ENCODE measurements around the gene CDKL2.

DNA sequence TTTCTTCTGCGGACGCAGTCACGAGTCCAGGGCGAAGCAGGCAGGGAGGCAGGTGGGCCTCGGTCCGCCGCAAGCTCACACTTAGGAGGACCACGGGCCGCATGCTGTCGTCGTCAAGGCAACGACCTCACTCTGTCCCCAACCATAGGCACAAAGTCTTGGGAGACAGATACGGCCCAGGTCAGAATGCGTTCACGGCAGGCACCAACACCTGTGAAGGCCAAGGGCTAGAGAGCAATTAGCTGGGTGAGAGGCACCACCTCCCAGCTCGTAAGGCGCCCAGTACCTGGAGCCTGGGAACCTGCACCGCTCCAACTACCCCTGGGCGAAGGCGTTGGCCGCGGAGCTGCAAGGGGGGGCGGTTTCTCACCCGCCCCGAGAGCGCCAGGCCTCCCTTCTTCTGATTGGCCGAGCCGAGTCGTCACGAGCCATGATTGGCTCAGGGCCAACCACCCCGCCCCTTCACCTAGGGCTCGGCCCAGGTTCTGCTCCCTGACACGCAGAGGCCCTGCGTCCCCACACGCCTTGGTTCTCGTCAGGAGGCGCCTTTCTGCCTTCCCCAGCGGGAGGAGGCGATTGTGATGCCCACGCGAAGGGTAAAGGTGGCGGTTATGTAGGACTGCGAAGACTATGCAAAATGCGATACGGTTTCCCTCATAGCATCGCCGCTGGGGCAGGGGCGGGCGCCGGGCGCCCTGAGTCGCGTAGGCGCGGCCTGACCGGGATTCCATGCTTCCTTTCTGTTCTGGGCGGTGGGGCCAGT, at the start of gene CDKL2:
- TF ChIP-seq RARB (CRISPR knock-in tag; IDR thresholded peaks at IDR 0.05) (no peak), KDM1A (IDR thresholded peaks at IDR 0.05; ENCODE audit: low read depth) (no peak), TP53 (CRISPR knock-in tag; IDR thresholded peaks at IDR 0.05) (no peak), USF2 (IDR thresholded peaks at IDR 0.05) (peak; percentile 55), MYC (IDR thresholded peaks at IDR 0.05; ENCODE audit: borderline replicate concordance, low read length) (no peak), CBX8 (IDR thresholded peaks at IDR 0.05) (no peak), RFX5 (IDR thresholded peaks at IDR 0.05) (no peak), POLR2A (IDR thresholded peaks at IDR 0.05; ENCODE audit: low read length) (peak; percentile 53), ZFP36 (IDR thresholded peaks at IDR 0.05; ENCODE audit: borderline replicate concordance, partially characterized antibody) (no peak), POLR2AphosphoS2 (conservative IDR thresholded peaks at IDR 0.05; ENCODE audit: low read length) (no peak), CBX2 (IDR thresholded peaks at IDR 0.05; ENCODE audit: borderline replicate concordance, low read depth) (no peak)
- TF ChIP-seq, protein P1, sequence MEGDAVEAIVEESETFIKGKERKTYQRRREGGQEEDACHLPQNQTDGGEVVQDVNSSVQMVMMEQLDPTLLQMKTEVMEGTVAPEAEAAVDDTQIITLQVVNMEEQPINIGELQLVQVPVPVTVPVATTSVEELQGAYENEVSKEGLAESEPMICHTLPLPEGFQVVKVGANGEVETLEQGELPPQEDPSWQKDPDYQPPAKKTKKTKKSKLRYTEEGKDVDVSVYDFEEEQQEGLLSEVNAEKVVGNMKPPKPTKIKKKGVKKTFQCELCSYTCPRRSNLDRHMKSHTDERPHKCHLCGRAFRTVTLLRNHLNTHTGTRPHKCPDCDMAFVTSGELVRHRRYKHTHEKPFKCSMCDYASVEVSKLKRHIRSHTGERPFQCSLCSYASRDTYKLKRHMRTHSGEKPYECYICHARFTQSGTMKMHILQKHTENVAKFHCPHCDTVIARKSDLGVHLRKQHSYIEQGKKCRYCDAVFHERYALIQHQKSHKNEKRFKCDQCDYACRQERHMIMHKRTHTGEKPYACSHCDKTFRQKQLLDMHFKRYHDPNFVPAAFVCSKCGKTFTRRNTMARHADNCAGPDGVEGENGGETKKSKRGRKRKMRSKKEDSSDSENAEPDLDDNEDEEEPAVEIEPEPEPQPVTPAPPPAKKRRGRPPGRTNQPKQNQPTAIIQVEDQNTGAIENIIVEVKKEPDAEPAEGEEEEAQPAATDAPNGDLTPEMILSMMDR (IDR thresholded peaks at IDR 0.05) = no peak
